HG02571 (cell line): ENCODE results near the gene ARPC1A.
"Not testable (repeated sequence)": the region's sequence is repeated elsewhere in the genome, so short reads cannot be mapped to it uniquely, and the experiment has no call there.

ENCODE experiments used
- ATAC-seq: cut with Tn5 transposase; IDR thresholded peaks from one replicate; pipeline ENCODE4 v1.9.1; 2021; ENCODE audit warnings: mild to moderate bottlenecking, moderate library complexity; ENCODE audit not compliant: unreplicated experiment

Gene ARPC1A

DNA sequence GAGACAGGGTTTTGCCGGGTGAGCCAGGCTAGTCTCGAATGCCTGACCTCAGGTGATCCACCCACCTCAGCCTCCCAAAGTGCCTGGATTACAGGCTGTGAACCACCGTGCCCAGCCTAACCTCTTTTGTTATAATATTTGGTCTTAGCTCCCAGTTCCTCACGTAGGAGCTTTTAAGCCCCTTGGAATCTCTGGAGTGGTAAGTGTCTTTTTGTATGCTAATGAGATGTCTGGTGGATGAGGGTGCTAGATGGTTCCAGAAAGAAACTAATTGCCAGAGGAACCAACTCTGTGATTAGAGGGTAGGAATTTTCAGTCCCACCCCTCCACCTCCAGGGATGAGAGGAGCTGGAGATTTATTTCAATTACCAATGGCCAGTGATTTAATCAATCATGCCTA lies 5.3 kb upstream of the ARPC1A start:
- ATAC-seq = no peak

DNA sequence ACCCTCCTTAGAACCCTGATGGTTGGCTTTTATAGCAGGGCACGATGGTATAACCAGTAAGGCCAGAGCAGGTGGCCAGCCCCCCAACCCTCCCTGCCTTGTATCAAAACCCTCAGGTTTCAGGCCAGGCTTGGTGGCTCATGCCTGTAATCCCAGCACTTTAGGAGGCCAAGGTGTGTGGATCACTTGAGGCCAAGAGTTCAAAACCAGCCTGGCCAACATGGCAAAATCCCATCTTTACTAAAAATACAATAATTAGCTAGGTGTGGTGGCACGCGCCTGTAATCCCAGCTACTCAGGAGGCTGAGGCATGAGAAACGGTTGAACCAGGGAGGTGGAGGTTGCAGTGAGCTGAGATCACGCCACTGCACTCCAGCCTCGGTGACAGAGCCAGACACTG lies 3.0 kb upstream of the ARPC1A start:
- not testable (repeated sequence) for ATAC-seq

DNA sequence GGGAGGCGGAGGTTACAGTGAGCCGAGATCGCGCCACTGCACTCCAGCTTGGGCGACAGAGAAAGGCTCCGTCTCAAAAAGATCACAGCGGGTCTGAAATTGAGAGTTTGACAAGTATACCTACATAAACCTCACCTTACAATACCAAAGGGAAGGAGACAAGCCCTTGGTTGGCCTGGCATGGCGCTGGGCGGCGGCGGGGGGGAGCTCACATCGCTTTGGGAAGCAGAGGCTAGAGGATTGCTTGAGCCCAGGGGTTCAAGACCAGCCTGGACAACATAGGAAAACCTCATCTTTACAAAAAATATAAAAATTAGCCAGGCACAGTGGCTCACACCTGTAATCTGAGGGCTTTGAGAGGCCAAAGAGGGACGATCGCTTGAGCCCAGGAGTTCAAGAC lies 1.1 kb upstream of the ARPC1A start:
- ATAC-seq = no peak

DNA sequence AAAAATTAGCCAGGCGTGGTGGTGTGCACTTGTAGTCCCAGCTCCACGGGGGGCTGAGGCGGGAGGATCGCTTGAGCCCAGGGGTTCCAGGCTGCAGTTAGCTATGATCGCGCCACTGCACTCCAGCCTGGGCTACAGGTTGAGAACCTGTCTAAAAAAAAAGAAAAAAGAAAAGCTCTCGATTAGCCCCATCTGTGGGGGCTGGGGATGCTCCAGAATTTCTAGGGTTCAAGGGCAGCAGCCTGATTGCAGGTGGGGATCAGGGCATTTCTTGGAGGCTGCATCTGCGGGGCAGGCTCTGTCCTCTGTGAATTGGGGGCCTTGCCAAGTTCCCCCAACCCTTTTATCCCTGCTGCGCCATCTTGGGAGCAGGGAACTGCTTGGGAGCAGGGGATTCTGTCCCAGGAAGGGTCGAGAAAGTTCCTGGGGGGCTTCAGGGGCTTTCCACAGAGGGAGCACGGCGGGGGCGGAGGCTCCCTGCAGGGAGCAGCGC lies 651 bp upstream of the ARPC1A start:
- ATAC-seq = no peak

GRCh38 chr7:99326408-99326782 lies 697 bp downstream of the ARPC1A start:
- no peak for ATAC-seq

DNA sequence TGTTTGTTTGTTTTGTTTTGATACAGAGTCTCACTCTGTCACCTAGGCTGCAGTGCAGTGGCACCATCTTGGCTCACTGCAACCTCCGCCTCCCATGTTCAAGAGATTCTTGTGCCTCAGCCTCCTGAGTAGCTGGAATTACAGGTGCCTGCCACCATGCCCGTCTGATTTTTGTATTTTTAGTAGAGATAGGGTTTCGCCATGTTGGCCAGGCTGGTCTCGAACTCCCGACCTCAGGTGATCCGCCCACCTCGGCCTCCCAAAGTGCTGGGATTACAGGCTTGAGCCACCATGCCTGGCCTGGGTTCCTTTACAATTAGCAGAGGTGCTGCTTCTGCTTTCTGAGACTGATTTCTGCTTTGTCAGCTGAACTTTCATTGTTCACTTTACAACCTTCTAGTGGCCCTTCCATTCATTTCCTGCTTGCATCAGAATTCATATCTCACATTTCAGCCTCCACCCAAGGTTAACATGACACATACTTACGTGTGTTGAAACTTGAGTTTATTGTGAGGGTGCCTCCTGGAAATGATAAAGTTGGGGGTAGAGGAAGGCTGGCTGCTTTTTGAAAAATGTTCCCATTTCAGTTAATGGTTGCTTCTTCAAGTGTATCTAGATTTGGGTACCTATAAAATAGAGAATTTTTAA lies 4.7 kb downstream of the ARPC1A start:
- not testable (repeated sequence) for ATAC-seq

DNA sequence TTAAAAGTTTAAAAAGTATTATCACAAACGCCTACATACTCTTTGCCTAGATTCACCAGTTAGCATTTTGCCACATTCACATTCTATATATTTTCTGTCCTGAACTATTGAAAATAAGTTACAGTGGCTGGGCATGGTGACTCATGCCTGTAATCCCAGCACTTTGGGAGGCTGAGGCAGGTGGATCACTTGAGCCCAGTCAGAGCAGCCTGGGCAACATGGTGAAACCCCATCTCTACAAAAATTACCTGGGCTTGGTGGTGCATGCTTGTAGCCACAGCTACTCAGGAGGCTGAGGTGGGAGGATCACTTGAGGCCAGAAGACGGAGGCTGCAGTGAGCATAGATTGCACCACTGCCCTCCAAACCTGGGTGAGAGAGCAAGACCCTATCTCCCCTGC lies 5.3 kb downstream of the ARPC1A start:
- ATAC-seq = no peak

DNA sequence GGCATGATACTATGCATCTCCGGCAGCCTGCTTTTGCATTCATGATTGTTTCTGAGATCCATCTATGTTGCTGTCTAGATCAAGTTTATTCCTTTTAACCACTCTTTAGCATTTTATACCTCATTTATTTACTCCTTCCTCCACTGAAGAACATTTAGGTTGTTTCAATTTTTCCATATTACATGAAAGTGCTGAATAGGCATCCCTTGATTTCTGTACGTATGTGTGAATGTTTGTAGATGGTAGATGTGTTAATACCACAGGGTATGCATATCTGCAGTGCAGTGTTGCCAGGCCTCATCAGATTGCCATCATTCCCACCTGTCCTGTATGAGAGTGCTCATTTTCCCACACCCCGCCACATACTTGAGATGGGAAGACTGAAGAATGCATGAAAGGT lies 13.9 kb downstream of the ARPC1A start:
- ATAC-seq = no peak

DNA sequence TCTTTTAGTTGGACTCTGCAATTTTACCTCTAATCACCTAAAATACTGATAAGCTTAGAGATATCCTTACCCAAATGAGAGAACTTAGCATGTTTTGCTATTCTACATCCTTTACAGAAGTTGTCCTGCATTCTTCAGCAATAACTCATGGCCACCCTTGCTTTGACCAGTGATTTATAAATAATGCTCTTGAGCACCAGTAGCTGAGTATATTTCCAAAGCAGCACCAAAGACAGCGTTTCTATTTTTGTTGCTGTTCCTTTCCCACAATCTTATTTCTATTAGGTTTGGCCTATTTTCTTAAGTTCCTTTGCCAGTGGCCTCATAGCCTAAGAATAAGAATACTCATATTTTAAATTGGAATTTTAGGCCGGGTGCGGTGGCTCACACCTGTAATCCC lies 15.0 kb downstream of the ARPC1A start:
- ATAC-seq = no peak

GRCh38 chr7:99344061-99344647 lies 18.5 kb downstream of the ARPC1A start:
- no peak for ATAC-seq

DNA sequence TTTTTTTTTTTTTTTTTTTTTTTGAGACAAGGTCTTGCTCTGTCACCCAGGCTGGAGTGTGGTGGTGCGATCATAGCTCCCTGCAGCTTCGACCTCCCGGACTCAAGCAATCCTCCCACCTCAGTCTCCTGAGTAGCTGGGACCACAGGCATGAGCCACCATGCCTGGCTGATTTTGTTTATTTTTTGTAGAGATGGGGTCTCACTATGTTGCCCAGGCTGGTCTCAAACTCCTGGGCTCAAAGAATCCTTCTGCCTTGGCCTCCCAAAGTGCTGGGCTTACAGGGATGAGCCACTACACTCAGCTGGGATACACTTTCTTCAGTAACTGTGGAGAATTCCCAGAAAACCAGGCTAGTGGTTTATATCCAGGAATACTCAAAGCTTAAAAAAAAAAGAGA lies 24.9 kb downstream of the ARPC1A start:
- not testable (repeated sequence) for ATAC-seq

GRCh38 chr7:99352247-99352646 lies 26.5 kb downstream of the ARPC1A start:
- no peak for ATAC-seq

DNA sequence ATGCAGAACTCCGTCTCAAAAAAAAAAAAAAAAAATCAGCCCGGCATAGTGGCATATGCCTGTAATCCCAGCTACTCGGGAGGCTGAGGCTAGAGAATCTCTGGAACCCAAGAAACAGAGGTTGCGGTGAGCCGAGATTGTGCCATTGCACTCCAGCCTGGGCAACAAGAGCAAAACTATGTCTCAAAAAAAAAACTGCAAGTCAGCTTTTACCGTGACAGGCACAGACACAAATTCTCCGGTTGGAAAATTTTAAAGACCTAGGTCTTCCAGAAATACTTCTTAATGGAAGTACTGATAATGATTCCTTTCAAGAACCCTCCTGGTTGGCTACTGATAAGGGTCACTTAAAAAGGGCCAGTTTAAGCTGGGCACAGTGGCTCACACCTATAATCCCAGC lies 29.4 kb downstream of the ARPC1A start:
- no peak for ATAC-seq

- no peak for ATAC-seq
Observed at GRCh38 chr7:99357701-99358490, 32.2 kb downstream of the ARPC1A start.

GRCh38 chr7:99358521-99358920 lies 32.8 kb downstream of the ARPC1A start:
- not testable (repeated sequence) for ATAC-seq

GRCh38 chr7:99359465-99360154 lies 33.9 kb downstream of the ARPC1A start:
- no peak for ATAC-seq

- ATAC-seq = no peak
Observed at GRCh38 chr7:99362801-99363200, 37.1 kb downstream of the ARPC1A start.

DNA sequence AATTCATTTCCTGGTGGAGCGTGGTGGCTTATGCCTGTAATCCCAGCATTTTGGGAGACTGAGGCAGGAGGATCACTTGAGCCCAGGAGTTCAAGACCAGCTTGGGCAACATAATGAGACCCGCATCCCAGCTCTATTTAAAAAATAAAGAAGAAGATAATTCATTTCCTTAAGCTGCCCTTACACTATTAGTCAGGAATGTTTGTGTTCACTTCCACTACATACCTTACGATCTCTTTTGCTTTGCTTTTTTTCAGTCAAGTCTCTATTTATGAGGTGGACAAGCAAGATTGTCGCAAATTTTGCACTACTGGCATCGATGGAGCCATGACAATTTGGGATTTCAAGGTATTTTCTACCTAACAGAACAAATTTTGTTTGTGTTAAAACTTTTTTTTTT lies 37.6 kb downstream of the ARPC1A start:
- ATAC-seq = no peak

DNA sequence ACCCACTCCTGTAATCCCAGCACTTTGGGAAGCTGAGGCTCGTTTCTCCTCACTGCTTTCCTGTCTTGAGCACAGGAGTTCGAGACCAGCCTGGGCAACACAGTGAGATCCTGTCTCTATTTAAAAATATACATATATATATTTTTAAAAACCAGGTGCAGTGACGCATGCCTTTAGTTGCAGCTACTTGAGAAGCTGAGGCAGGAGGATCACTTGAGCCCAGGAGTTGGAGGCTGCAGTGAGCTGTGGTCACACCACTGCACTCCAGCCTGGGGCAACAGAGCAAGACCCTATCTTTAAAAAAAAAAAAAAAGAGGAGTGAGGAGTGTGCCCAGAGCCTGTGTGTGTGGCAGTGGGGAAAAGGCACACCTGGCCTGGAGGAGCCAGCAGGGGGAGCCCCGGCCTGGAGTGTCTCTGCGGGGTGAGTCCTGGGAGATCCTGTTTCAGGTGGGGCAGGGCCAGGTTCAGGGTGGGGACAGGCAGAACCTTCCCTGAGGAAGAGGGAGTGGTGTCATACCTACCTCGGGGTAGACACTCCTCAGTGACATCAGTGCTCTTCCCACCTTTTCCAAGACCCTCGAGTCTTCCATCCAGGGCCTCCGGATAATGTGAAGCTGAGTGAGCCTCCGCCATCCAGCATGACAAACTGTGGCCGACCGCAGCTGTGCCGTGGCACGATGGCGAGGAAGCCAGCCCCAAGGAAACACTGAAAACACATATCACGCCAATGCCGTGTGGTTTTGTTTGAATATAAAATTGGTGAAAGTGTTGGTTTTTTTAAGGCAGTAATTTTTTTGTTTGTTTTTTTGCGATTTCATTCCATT lies 39.8 kb downstream of the ARPC1A start:
- no peak for ATAC-seq

- ATAC-seq = no peak
Observed at GRCh38 chr7:99366646-99367045, 40.9 kb downstream of the ARPC1A start.
